Upper lobe of left lung (tissue), 4 donors: ENCODE data around the gene RAMP3.

Experiments used
- CTCF ChIP-seq, 6 experiments: fragments of 450-650 bp in 4 of 6; fragments of 200-600 bp in 2 of 6; sonication (generic) in 2 of 6; IDR thresholded peaks; one replicate each; pipeline ENCODE4 v1.5.1; 2016 to 2019; ENCODE audit warnings: antibody characterized with exemption in 6 of 6
- POLR2A ChIP-seq, 4 donors: fragments of 450-650 bp; IDR thresholded peaks; one replicate each; pipeline ENCODE4 v1.5.1; 2016 to 2017; ENCODE audit warnings: antibody characterized with exemption in 4 of 4, mild to moderate bottlenecking in 2 of 4
- POLR2AphosphoS5 ChIP-seq, 2 donors: sonication (generic); formaldehyde crosslinking; IDR thresholded peaks; one replicate each; pipeline ENCODE4 v1.5.1; 2017; ENCODE audit warnings: antibody characterized with exemption in 2 of 2

GRCh38 chr7:45143616-45144015 is 14.0 kb upstream of the RAMP3 start:
- no peak for TF ChIP-seq POLR2A (IDR thresholded peaks at IDR 0.05)
- no peak for TF ChIP-seq CTCF (IDR thresholded peaks at IDR 0.05)
- no peak for TF ChIP-seq POLR2AphosphoS5 (IDR thresholded peaks at IDR 0.05)
